K562 (cell line): ENCODE data around the gene TPD52L2. TPM values are rescaled to one million over a fixed set of nuclear protein-coding genes. Genes with fewer than 3 reads are reported as not detected.

Experiments used
- CBX3 ChIP-seq, 2 experiments: IDR thresholded peaks; 1 replicate in 1 of 2; 2 replicates in 1 of 2; pipeline ENCODE4 v1.6.1; 2012; ENCODE audit warnings: inconsistent platforms in 2 of 2, low read length in 2 of 2, borderline replicate concordance in 1 of 2, control low read depth in 1 of 2
- CREB1 ChIP-seq, 2 experiments: sonication (generic) in 1 of 2; formaldehyde crosslinking in 1 of 2; IDR thresholded peaks; 2 replicates each; pipeline versions ENCODE4 v1.6.1 to v1.8.0; 2012 to 2022; ENCODE audit warnings: inconsistent platforms in 1 of 2, mild to moderate bottlenecking in 1 of 2, missing genetic modification reagents in 1 of 2, moderate library complexity in 1 of 2
- ESRRA ChIP-seq: fragments of 450-650 bp; IDR thresholded peaks from 2 replicates; pipeline ENCODE4 v1.6.1; 2014; ENCODE audit warnings: low read depth, mild to moderate bottlenecking, moderate library complexity, borderline replicate concordance
- GABPB1 ChIP-seq: sonication (generic); formaldehyde crosslinking; IDR thresholded peaks from 2 replicates; pipeline ENCODE4 v1.8.0; 2022; ENCODE audit warnings: mild to moderate bottlenecking, missing genetic modification reagents
- GTF2A2 ChIP-seq: IDR thresholded peaks from 2 replicates; pipeline ENCODE4 v1.6.1; 2016; ENCODE audit warnings: mild to moderate bottlenecking, missing genetic modification characterization, missing compliant biosample characterization
- MEIS2 ChIP-seq: fragments of 450-650 bp; IDR thresholded peaks from 2 replicates; pipeline ENCODE4 v1.6.1; 2014; ENCODE audit warnings: mild to moderate bottlenecking; ENCODE audit not compliant: partially characterized antibody
- SIX5 ChIP-seq, 2 experiments: IDR thresholded peaks; 2 replicates each; pipeline ENCODE4 v1.6.1; 2011; ENCODE audit warnings: low read length in 2 of 2, borderline replicate concordance in 1 of 2, low read depth in 1 of 2, mild to moderate bottlenecking in 1 of 2, moderate library complexity in 1 of 2; ENCODE audit not compliant: insufficient read depth in 1 of 2
- SP1 ChIP-seq: sonication (generic); formaldehyde crosslinking; IDR thresholded peaks from 2 replicates; pipeline ENCODE4 v1.8.1; 2022; ENCODE audit warnings: mild to moderate bottlenecking, missing genetic modification reagents
- XRCC5 ChIP-seq: fragments of 200-400 bp; formaldehyde crosslinking; IDR thresholded peaks from 2 replicates; pipeline ENCODE4 v1.6.1; 2017; ENCODE audit warnings: low read depth, mild to moderate bottlenecking, low read length
- ZBTB7A ChIP-seq: IDR thresholded peaks from 2 replicates; pipeline ENCODE4 v1.6.1; 2011; ENCODE audit warnings: low read depth, mild to moderate bottlenecking, low read length, moderate library complexity, borderline replicate concordance; ENCODE audit not compliant: control insufficient read depth
- ZFP1 ChIP-seq: fragments of 450-650 bp; formaldehyde crosslinking; IDR thresholded peaks from 2 replicates; pipeline ENCODE4 v1.4.0; 2020; ENCODE audit warnings: mild to moderate bottlenecking, mixed read lengths
- polyA plus RNA-seq, 8 experiments: library from polyadenylated mRNA; depleted of rRNA in 4 of 8; stranded (reverse) in 5 of 8; unstranded in 3 of 8; fragments of >200 nt; fragmentation: Nextera tagmentation in 2 of 8; fragmentation: Illumina TruSeq in 1 of 8; extraction: Ambion mirVana in 2 of 8; extraction: Trizol in 1 of 8; gene quantifications; 2 replicates each; pipeline versions ENCODE4 v1.2.1 to v1.2.3, GENCODE V29; 2011 to 2014; ENCODE audit warnings: inconsistent platforms in 1 of 8, missing spikeins in 1 of 8
- total RNA-seq, 7 experiments: library from RNA; depleted of rRNA in 6 of 7; stranded (reverse); fragments of >200 nt in 6 of 7; fragmentation: Illumina TruSeq in 2 of 7; extraction: Trizol in 2 of 7; gene quantifications; 2 replicates each; pipeline versions ENCODE4 v1.2.1 to v1.2.3, GENCODE V29; 2011 to 2021; ENCODE audit warnings: low replicate concordance in 1 of 7
- TF ChIP-seq, protein P1 (sequence below): fragments of 450-650 bp; IDR thresholded peaks from 2 replicates; pipeline ENCODE4 v1.6.1; 2018; ENCODE audit not compliant: partially characterized antibody
- TF ChIP-seq, protein P2 (sequence below): sonication (generic); formaldehyde crosslinking; IDR thresholded peaks from 2 replicates; pipeline ENCODE4 v1.4.0; 2020; ENCODE audit warnings: mild to moderate bottlenecking, missing genetic modification reagents
- TF ChIP-seq, protein P3 (sequence below): fragments of 450-650 bp; conservative IDR thresholded peaks from 2 replicates; pipeline ENCODE4 v1.6.1; 2016; ENCODE audit warnings: missing genetic modification characterization, low read depth, mild to moderate bottlenecking, missing compliant biosample characterization, moderate library complexity
- TF ChIP-seq, protein P4 (sequence below): fragments of 250-450 bp; sonication (Bioruptor Pico); IDR thresholded peaks from 2 replicates; pipeline ENCODE4 v1.5.0; 2021; ENCODE audit warnings: mild to moderate bottlenecking, moderate library complexity

Gene TPD52L2
- total and polyA plus RNA-seq, 9 of the 15 experiments (the other 6 are each of a cell fraction or from before 2014, with no cell fraction given): 1.9 to 117 (median 74.6) TPM

DNA sequence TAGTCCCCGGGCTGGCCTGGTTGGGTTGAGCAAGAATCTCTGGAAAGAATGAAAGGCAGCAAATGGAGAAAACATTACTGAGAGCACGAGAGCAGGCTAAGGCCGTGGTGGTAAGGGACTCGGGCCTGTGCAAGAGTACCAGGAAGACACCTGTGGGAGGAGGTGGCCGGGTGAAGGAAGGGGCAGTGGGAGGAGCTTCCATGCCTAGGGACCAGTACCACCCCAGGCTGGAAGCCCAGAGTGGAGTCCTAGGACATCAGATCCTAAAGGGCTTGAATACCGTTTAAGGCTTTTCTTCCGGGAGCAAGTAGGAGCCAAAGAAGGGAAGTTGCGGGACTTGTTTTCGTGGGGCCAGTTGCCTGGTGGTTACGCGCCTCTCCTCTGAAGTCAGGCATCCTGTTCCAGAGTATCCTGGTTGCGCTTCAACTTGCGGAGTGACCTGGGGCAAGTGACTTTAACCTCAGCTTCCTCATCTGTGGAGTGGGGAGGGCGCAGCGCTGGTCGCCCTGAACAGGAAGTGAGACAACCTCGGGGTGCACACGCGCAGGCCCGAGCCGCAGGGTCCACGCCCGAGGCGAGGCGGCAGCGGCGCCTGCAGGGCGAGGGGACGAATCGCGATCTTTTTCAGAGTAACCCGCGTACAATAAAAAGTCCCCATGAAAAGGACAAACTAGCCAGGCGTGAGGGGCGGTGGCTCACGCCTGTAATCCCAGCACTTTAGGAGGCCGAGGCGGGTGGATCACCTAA, 1.1 kb upstream of the TPD52L2 start (continued):
- TF ChIP-seq, protein P1, sequence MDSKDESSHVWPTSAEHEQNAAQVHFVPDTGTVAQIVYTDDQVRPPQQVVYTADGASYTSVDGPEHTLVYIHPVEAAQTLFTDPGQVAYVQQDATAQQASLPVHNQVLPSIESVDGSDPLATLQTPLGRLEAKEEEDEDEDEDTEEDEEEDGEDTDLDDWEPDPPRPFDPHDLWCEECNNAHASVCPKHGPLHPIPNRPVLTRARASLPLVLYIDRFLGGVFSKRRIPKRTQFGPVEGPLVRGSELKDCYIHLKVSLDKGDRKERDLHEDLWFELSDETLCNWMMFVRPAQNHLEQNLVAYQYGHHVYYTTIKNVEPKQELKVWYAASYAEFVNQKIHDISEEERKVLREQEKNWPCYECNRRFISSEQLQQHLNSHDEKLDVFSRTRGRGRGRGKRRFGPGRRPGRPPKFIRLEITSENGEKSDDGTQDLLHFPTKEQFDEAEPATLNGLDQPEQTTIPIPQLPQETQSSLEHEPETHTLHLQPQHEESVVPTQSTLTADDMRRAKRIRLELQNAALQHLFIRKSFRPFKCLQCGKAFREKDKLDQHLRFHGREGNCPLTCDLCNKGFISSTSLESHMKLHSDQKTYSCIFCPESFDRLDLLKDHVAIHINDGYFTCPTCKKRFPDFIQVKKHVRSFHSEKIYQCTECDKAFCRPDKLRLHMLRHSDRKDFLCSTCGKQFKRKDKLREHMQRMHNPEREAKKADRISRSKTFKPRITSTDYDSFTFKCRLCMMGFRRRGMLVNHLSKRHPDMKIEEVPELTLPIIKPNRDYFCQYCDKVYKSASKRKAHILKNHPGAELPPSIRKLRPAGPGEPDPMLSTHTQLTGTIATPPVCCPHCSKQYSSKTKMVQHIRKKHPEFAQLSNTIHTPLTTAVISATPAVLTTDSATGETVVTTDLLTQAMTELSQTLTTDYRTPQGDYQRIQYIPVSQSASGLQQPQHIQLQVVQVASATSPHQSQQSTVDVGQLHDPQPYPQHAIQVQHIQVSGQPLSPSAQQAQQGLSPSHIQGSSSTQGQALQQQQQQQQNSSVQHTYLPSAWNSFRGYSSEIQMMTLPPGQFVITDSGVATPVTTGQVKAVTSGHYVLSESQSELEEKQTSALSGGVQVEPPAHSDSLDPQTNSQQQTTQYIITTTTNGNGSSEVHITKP: no peak
- TF ChIP-seq SIX5 (IDR thresholded peaks at IDR 0.05; ENCODE audit: borderline replicate concordance in 1 of 2, insufficient read depth in 1 of 2, low read depth in 1 of 2, low read length in 2 of 2) (no peak), ESRRA (peak; percentile 99), SP1 (CRISPR knock-in tag) (peak; percentile 66), ZFP1 (no peak), CREB1 (IDR thresholded peaks at IDR 0.05) (no peak), CREB1 (CRISPR knock-in tag; IDR thresholded peaks at IDR 0.05) (0 out of 2 replicates have a peak, but pooled peaks have one; percentile 41), CBX3 (IDR thresholded peaks at IDR 0.05; ENCODE audit: borderline replicate concordance in 1 of 2, low read length in 2 of 2) (peak in 1 of 2 experiments; percentile 17; a peak in 1 of 3 replicates), ZBTB7A (0 out of 2 replicates have a peak, but pooled peaks have one; percentile 24), MEIS2 (peak; percentile 49), GTF2A2 (tag) (no peak), GABPB1 (CRISPR knock-in tag) (peak; percentile 79), XRCC5 (no peak)
- TF ChIP-seq, protein P2, sequence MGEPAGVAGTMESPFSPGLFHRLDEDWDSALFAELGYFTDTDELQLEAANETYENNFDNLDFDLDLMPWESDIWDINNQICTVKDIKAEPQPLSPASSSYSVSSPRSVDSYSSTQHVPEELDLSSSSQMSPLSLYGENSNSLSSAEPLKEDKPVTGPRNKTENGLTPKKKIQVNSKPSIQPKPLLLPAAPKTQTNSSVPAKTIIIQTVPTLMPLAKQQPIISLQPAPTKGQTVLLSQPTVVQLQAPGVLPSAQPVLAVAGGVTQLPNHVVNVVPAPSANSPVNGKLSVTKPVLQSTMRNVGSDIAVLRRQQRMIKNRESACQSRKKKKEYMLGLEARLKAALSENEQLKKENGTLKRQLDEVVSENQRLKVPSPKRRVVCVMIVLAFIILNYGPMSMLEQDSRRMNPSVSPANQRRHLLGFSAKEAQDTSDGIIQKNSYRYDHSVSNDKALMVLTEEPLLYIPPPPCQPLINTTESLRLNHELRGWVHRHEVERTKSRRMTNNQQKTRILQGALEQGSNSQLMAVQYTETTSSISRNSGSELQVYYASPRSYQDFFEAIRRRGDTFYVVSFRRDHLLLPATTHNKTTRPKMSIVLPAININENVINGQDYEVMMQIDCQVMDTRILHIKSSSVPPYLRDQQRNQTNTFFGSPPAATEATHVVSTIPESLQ (CRISPR knock-in tag): 0 out of 2 replicates have a peak, but pooled peaks have one; percentile 57
- TF ChIP-seq, protein P3, sequence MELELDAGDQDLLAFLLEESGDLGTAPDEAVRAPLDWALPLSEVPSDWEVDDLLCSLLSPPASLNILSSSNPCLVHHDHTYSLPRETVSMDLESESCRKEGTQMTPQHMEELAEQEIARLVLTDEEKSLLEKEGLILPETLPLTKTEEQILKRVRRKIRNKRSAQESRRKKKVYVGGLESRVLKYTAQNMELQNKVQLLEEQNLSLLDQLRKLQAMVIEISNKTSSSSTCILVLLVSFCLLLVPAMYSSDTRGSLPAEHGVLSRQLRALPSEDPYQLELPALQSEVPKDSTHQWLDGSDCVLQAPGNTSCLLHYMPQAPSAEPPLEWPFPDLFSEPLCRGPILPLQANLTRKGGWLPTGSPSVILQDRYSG (tag): no peak
- TF ChIP-seq, protein P4, sequence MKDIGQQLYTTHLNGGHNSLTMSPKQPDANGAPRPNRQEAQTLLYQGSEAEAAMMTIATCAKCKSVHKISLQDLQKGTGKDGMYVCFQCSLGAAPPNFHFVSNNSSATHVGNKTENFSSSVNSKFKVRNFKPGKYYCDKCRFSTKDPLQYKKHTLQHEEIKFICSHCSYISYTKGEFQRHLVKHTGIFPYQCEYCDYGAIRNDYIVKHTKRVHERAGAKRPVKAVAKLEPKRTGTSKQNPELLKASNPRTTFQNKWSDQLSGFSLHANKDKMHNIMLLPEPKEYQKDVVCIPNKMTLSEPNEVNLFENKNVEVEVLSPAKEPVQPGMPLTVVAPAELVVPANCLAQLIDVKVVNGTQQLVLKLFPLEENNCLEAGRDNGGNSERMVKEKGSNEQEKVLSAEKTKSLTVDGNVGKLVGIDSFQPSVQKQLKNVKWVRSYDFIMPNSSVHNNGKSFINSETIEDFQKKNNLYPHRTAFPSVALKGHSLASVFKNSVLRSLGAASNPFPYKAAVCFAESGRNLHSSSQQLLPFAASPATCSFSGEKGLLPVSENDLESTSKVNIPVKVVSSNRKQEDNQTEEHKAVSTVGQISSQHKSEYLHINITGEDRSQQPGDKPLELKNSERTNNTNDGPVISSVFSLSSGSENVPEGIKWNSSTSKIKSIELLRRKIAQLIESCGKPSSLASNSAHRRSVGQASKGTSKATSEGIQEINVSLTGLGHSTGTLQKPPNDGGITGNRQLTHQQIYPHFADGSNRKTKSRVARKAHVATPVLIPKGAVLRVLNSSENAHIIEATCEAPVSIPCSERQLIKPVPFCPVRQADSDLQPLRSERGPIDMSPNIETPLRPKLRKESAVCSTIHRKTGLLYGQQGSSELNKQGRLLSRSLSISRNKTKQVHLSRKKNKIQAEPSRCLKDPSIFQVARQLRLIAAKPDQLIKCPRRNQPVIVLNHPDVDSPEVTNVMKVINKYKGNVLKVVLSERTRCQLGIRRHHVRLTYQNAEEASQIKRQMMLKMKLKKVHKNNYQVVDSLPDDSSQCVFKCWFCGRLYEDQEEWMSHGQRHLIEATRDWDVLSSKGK: no peak
